Duodenal mucosa (tissue), 2 donors: ENCODE results near the gene RPRD2.
A peak's percentile ranks its signal among the peaks of the same experiment; 100 is the strongest.

ENCODE experiments used
- H3K27ac ChIP-seq: one replicate; pipeline ENCODE4 v1.7.0; 2013; ENCODE audit warnings: low read depth, low read length
- H3K27me3 ChIP-seq, 2 donors: one replicate each; pipeline ENCODE4 v1.7.0; 2013; ENCODE audit warnings: low read length in 2 of 2, control low read depth in 1 of 2; ENCODE audit not compliant: insufficient read depth in 2 of 2, control insufficient read depth in 1 of 2
- H3K36me3 ChIP-seq, 2 donors: one replicate each; pipeline ENCODE4 v1.7.0; 2013; ENCODE audit warnings: low read length in 2 of 2, control low read depth in 1 of 2; ENCODE audit not compliant: insufficient read depth in 2 of 2, control insufficient read depth in 1 of 2
- H3K4me1 ChIP-seq, 2 donors: one replicate each; pipeline ENCODE4 v1.7.0; 2013; ENCODE audit warnings: low read length in 2 of 2, control low read depth in 1 of 2; ENCODE audit not compliant: insufficient read depth in 2 of 2, control insufficient read depth in 1 of 2
- H3K4me3 ChIP-seq, 2 donors: one replicate each; pipeline ENCODE4 v1.7.0; 2013; ENCODE audit warnings: low read length in 2 of 2, low read depth in 1 of 2
- H3K9ac ChIP-seq, 2 donors: one replicate each; pipeline ENCODE4 v1.7.0; 2013; ENCODE audit warnings: low read length in 2 of 2, low read depth in 1 of 2
- H3K9me3 ChIP-seq, 2 donors: one replicate each; pipeline ENCODE4 v1.7.0; 2013; ENCODE audit warnings: low read length in 2 of 2, control low read depth in 1 of 2; ENCODE audit not compliant: control insufficient read depth in 1 of 2

Gene RPRD2

DNA sequence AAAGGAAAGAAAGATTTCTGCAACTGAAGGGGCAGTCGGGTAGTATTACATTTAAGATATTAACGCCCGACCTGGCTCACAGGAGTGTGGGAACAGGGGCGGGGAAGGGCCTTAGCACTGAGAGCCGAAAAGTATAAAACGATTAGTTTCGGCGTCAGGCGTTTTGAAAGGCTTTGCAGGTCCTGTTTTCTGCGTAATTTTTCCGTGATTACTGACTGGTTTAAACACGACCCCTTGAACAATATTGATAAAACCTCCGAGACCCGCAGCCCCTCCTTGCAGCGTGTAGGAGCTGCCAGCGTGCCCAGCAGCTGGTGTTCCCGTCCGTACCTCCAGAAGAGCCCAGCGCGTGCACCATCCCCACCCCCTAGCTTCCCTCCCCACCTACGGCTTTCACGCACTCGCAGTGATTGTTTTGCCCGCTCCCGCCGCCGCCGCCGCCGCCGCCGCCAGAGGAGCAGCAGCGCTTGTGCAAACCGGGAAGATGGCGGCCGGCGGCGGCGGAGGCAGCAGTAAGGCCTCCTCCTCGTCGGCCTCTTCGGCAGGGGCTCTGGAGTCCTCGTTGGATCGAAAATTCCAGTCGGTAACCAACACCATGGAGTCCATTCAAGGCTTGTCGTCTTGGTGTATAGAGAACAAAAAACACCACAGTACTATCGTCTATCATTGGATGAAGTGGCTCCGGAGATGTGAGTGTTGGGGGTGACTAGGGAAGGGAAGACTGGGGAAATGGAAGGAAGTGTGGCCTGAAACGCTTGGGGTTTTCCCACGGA is 470 bp downstream of the RPRD2 start:
- Histone ChIP-seq H3K27ac (peak overlapping the region; percentile 96), H3K9me3 (no peaks in the 10 kb centered on the region), H3K9ac (peak overlapping the region; percentile 83 to 97), H3K36me3 (no peaks in the 10 kb centered on the region), H3K27me3 (no peaks in the 10 kb centered on the region), H3K4me1 (peaks cover 4 to 11% of the 10 kb centered on the region in 2 donors), H3K4me3 (peak overlapping the region; percentile 88 to 96)

DNA sequence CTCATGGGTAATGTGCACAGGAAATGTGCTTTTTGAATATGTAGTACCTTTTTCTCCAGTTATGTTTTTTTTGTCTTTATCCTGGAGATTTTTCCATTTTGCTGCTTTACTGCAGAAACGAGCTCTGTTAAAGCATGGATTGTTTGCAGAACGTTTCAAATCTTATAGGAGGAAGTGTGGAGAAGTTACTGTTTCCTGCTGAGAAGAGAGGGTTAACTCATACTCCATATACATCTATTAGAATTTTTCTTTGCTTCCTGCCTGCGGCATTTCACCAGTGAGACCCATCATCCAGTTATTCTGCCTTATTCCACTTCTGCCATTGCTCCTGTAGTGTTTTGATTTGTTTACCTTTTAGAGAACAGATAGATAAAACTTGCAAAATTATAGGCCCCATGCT is 2.0 kb downstream of the RPRD2 start:
- Histone ChIP-seq H3K9me3 (no peaks in the 10 kb centered on the region), H3K9ac (peak overlapping the region; percentile 83 to 97), H3K4me1 (peaks cover 9 to 22% of the 10 kb centered on the region in 2 donors), H3K4me3 (peak overlapping the region; percentile 88 to 96), H3K27me3 (no peaks in the 10 kb centered on the region), H3K36me3 (no peaks in the 10 kb centered on the region), H3K27ac (peak overlapping the region; percentile 35)

DNA sequence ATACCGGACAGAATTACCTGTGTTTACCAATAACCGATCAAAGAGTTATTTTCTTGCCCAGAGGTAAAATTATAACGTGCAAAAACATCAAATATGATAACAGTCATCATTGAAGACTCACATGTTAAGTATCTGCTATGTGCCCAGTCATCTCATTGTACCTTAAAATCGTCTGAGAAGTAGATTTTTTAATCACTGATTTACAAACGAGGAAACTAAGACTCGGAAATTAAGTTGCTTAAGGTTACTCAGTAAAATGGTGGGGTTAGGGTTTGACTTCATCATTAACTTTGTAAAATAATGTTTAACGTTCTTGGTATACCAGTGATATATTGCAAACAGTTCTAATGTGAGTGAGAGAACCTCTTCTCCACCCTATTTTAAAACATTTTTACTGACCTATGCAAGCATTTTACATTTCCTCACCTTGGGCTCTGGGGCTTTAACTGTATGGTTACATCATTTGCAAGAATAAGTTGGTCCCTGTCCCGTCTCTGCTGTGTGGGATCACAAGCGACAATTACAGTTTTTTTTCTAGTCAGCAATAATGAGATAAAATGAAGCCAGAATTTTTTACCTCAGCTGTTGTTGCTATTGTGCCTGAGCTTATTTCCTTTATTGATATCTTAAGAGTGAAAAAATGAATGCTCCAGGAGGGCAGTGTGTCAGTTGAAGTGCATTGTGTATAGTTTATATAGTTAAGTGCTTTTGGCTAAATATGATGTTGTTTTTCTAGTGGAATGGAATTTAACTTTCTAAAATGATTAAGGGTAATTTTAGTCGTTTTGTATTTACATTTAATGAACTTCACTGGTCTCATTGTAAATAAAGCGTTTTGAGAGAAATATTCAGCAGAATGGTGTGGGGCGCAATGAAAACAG is 2.7 kb downstream of the RPRD2 start:
- Histone ChIP-seq H3K9me3 (no peaks in the 10 kb centered on the region), H3K9ac (peak overlapping the region; percentile 83 to 97), H3K27ac (peak overlapping the region; percentile 35), H3K4me1 (peaks cover 9 to 22% of the 10 kb centered on the region in 2 donors), H3K27me3 (no peaks in the 10 kb centered on the region), H3K36me3 (no peaks in the 10 kb centered on the region), H3K4me3 (peak overlapping the region; percentile 88 to 96)

DNA sequence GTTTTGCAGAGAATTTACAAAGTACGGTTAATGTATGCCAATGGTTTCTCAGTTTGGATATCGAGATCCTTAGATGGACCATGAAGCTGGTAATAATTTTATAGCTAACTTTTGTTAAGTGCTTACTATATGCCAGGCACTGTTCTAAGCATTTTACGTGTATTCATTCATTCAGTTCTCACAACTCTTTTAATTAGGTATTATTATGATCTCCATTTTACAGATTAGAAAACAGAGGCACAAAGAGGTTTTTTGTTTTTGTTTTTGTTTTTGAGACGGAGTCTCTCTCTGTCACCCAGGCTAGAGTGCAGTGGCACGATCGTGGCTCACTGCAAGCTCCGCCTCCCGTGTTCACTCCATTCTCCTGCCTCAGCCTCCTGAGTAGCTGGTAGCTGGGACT is 7.2 kb downstream of the RPRD2 start:
- Histone ChIP-seq H3K36me3 (no peaks in the 10 kb centered on the region), H3K9ac (no peak overlapping the region), H3K4me1 (peaks cover 16 to 22% of the 10 kb centered on the region in 2 donors), H3K4me3 (no peak overlapping the region), H3K27me3 (no peaks in the 10 kb centered on the region), H3K27ac (no peak overlapping the region), H3K9me3 (no peaks in the 10 kb centered on the region)

GRCh38 chr1:150372580-150372979 is 8.6 kb downstream of the RPRD2 start:
- Histone ChIP-seq H3K27me3 (no peaks in the 10 kb centered on the region), H3K9me3 (no peaks in the 10 kb centered on the region), H3K9ac (no peak overlapping the region), H3K4me1 (peaks cover 13 to 16% of the 10 kb centered on the region in 2 donors), H3K27ac (no peak overlapping the region), H3K4me3 (no peak overlapping the region), H3K36me3 (no peaks in the 10 kb centered on the region)

GRCh38 chr1:150376110-150376509 is 12.2 kb downstream of the RPRD2 start:
- H3K27me3 ChIP-seq: no peaks in the 10 kb centered on the region
- no peak overlapping the region for H3K9ac ChIP-seq
- H3K27ac ChIP-seq: no peak overlapping the region
- no peak overlapping the region for H3K4me3 ChIP-seq
- H3K36me3 ChIP-seq: no peaks in the 10 kb centered on the region
- H3K9me3 ChIP-seq: no peaks in the 10 kb centered on the region
- H3K4me1 ChIP-seq: peaks cover 0 to 11% of the 10 kb centered on the region in 2 donors

DNA sequence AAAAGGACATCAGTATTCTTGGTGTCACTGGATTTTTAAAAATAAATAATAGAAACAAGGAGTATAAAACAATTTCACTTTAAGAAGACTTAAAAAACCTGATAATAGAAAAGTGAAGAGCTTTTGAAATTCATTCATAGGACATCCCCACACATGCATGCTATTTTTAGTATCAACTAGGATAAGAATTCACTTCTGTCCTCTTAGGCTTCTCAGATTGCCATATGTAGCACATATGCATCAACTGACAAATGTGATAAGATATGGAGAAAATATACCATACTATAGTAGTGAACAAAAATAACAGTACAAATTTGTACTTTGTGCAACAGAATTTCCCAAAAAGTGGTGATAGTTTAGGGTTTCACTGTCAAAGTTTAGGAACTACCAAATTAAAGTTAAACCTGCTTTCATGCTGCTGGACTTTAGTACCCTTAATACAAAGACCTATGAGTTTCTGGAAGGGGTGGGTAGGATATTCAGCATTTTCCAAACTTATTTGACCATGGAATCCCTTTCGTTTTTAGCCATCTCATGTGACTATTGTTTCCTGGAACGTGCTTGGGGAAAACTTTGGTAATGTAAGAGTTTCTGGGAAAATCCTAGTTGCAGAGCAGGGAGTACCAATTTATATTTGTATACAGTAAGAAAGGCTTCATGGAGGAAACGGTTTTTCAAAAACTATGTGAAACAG is 19.8 kb downstream of the RPRD2 start:
- no peak overlapping the region for H3K4me3 ChIP-seq
- no peak overlapping the region for H3K27ac ChIP-seq
- no peaks in the 10 kb centered on the region for H3K9me3 ChIP-seq
- H3K4me1 ChIP-seq: peaks cover 10% of the 10 kb centered on the region in 2 donors
- H3K27me3 ChIP-seq: no peaks in the 10 kb centered on the region
- no peak overlapping the region for H3K9ac ChIP-seq
- peaks cover 0 to 4% of the 10 kb centered on the region in 2 donors for H3K36me3 ChIP-seq

- H3K9ac ChIP-seq: no peak overlapping the region
- H3K4me1 ChIP-seq: peaks cover 10% of the 10 kb centered on the region in 2 donors
- H3K9me3 ChIP-seq: no peaks in the 10 kb centered on the region
- peaks cover 0 to 4% of the 10 kb centered on the region in 2 donors for H3K36me3 ChIP-seq
- no peaks in the 10 kb centered on the region for H3K27me3 ChIP-seq
- H3K27ac ChIP-seq: no peak overlapping the region
- no peak overlapping the region for H3K4me3 ChIP-seq
These were observed 21.8 kb downstream of the RPRD2 start for GRCh38 chr1:150385537-150386445.

- Histone ChIP-seq H3K9ac (no peak overlapping the region), H3K4me3 (no peak overlapping the region), H3K27ac (no peak overlapping the region), H3K4me1 (peaks cover 10% of the 10 kb centered on the region in 2 donors), H3K27me3 (no peaks in the 10 kb centered on the region), H3K9me3 (no peaks in the 10 kb centered on the region), H3K36me3 (peaks cover 0 to 4% of the 10 kb centered on the region in 2 donors)
These were observed 22.6 kb downstream of the RPRD2 start for GRCh38 chr1:150386592-150386991.
